ENCODE results near the gene TMEM271. TPM values are rescaled to one million over a fixed set of nuclear protein-coding genes. Genes with fewer than 3 reads are reported as not detected.

The TMEM271 gene
- total RNA-seq, 1 donor from 2014 or later: 0.25 TPM

- TF ChIP-seq POLR2A (IDR thresholded peaks at IDR 0.05) (no peak), POLR2AphosphoS5 (IDR thresholded peaks at IDR 0.05; ENCODE audit: insufficient read depth in 1 of 2, low read depth in 1 of 2) (no peak), CTCF (IDR thresholded peaks at IDR 0.05) (no peak)
- Histone ChIP-seq H3K4me3 (no peak overlapping the region), H3K36me3 (peaks cover 0 to 78% of the 10 kb centered on the region in 2 donors), H3K4me1 (no peaks in the 10 kb centered on the region), H3K27me3 (no peaks in the 10 kb centered on the region), H3K27ac (no peak overlapping the region), H3K9me3 (no peaks in the 10 kb centered on the region)
- intact Hi-C loops (cut with DNase I): no loop called here
- no peak for DNase-seq (ENCODE audit: extremely low spot score in 2 of 2)
These were observed 45.0 kb downstream of the TMEM271 start for GRCh38 chr4:531076-531475.

GRCh38 chr4:530017-530781 lies 45.9 kb downstream of the TMEM271 start:
- no peak overlapping the region for H3K4me3 ChIP-seq
- H3K9me3 ChIP-seq: no peaks in the 10 kb centered on the region
- H3K36me3 ChIP-seq: peaks cover 0 to 71% of the 10 kb centered on the region in 2 donors
- no peaks in the 10 kb centered on the region for H3K4me1 ChIP-seq
- no peak for TF ChIP-seq POLR2AphosphoS5 (IDR thresholded peaks at IDR 0.05; ENCODE audit: insufficient read depth in 1 of 2, low read depth in 1 of 2)
- TF ChIP-seq CTCF (IDR thresholded peaks at IDR 0.05): no peak
- TF ChIP-seq POLR2A (IDR thresholded peaks at IDR 0.05): no peak
- H3K27me3 ChIP-seq: no peaks in the 10 kb centered on the region
- no peak overlapping the region for H3K27ac ChIP-seq
- intact Hi-C loops (cut with DNase I): no loop called here
- DNase-seq (ENCODE audit: extremely low spot score in 2 of 2): no peak

GRCh38 chr4:529563-529962 lies 46.5 kb downstream of the TMEM271 start:
- no peaks in the 10 kb centered on the region for H3K9me3 ChIP-seq
- no peak overlapping the region for H3K4me3 ChIP-seq
- peak in 1 of 2 donors; percentile 18 for DNase-seq (ENCODE audit: extremely low spot score in 2 of 2)
- no peak overlapping the region for H3K27ac ChIP-seq
- no peaks in the 10 kb centered on the region for H3K27me3 ChIP-seq
- H3K4me1 ChIP-seq: no peaks in the 10 kb centered on the region
- intact Hi-C loops (cut with DNase I): no loop called here
- peaks cover 0 to 71% of the 10 kb centered on the region in 2 donors for H3K36me3 ChIP-seq
- no peak for TF ChIP-seq CTCF (IDR thresholded peaks at IDR 0.05)
- no peak for TF ChIP-seq POLR2AphosphoS5 (IDR thresholded peaks at IDR 0.05; ENCODE audit: insufficient read depth in 1 of 2, low read depth in 1 of 2)
- no peak for TF ChIP-seq POLR2A (IDR thresholded peaks at IDR 0.05)

- H3K27me3 ChIP-seq: no peaks in the 10 kb centered on the region
- DNase-seq (ENCODE audit: extremely low spot score in 2 of 2): peak in 1 of 2 donors; percentile 77
- TF ChIP-seq POLR2A (IDR thresholded peaks at IDR 0.05) (no peak), CTCF (IDR thresholded peaks at IDR 0.05) (no peak), POLR2AphosphoS5 (IDR thresholded peaks at IDR 0.05; ENCODE audit: insufficient read depth in 1 of 2, low read depth in 1 of 2) (no peak)
- no peak overlapping the region for H3K27ac ChIP-seq
- no peak overlapping the region for H3K4me3 ChIP-seq
- H3K36me3 ChIP-seq: peaks cover 0 to 69% of the 10 kb centered on the region in 2 donors
- no peaks in the 10 kb centered on the region for H3K9me3 ChIP-seq
- intact Hi-C loops (cut with DNase I): no loop called here
- H3K4me1 ChIP-seq: no peaks in the 10 kb centered on the region
These were observed 47.3 kb downstream of the TMEM271 start for GRCh38 chr4:528835-529234.

GRCh38 chr4:528296-528695 lies 47.8 kb downstream of the TMEM271 start:
- no peaks in the 10 kb centered on the region for H3K4me1 ChIP-seq

More at GRCh38 chr4:528296-528695, 47.8 kb downstream of the TMEM271 start:
- peaks cover 0 to 70% of the 10 kb centered on the region in 2 donors for H3K36me3 ChIP-seq
- no peaks in the 10 kb centered on the region for H3K9me3 ChIP-seq
- H3K4me3 ChIP-seq: no peak overlapping the region
- no peak overlapping the region for H3K27ac ChIP-seq
- intact Hi-C loops (cut with DNase I): no loop called here
- H3K27me3 ChIP-seq: no peaks in the 10 kb centered on the region
- DNase-seq (ENCODE audit: extremely low spot score in 2 of 2): peak in 1 of 2 donors; percentile 11
- TF ChIP-seq CTCF (IDR thresholded peaks at IDR 0.05) (no peak), POLR2AphosphoS5 (IDR thresholded peaks at IDR 0.05; ENCODE audit: insufficient read depth in 1 of 2, low read depth in 1 of 2) (no peak), POLR2A (IDR thresholded peaks at IDR 0.05) (no peak)
